ENCODE results near the gene ACBD6. TPM values are rescaled to one million over a fixed set of nuclear protein-coding genes. Genes with fewer than 3 reads are reported as not detected.

Gene ACBD6
- total RNA-seq, 2 donors from 2014 or later, result 41.9 to 50.0 TPM

GRCh38 chr1:180545991-180546390 lies 43.6 kb upstream of the ACBD6 start:
- H3K4me3 ChIP-seq, result no peak overlapping the region
- H3K4me1 ChIP-seq (replicated peaks), result no peaks in the 10 kb centered on the region
- 95% methylated on average over 1 of the region's 1 CpG for WGBS
- TF ChIP-seq POLR2A (IDR thresholded peaks at IDR 0.05) (no peak), CTCF (IDR thresholded peaks at IDR 0.05) (no peak), POLR2AphosphoS5 (IDR thresholded peaks at IDR 0.05) (no peak)
- H3K9me3 ChIP-seq, result no peaks in the 10 kb centered on the region
- intact Hi-C loops (cut with DNase I), result no loop called here
- no peak overlapping the region for H3K27ac ChIP-seq
- H3K27me3 ChIP-seq (replicated peaks; ENCODE audit: insufficient read depth), result no peaks in the 10 kb centered on the region
- DNase-seq (ENCODE audit: low spot score), result no peak
- H3K36me3 ChIP-seq, result no peaks in the 10 kb centered on the region

GRCh38 chr1:180544050-180544449 lies 41.7 kb upstream of the ACBD6 start:
- WGBS, result 71% methylated on average over 4 of the region's 4 CpGs
- H3K36me3 ChIP-seq, result no peaks in the 10 kb centered on the region
- H3K27ac ChIP-seq, result no peak overlapping the region
- TF ChIP-seq POLR2A (IDR thresholded peaks at IDR 0.05), result no peak
- TF ChIP-seq POLR2AphosphoS5 (IDR thresholded peaks at IDR 0.05), result no peak
- no peak for TF ChIP-seq CTCF (IDR thresholded peaks at IDR 0.05)
- no peaks in the 10 kb centered on the region for H3K4me1 ChIP-seq (replicated peaks)
- no peaks in the 10 kb centered on the region for H3K9me3 ChIP-seq
- intact Hi-C loops (cut with DNase I), result no loop called here
- no peak overlapping the region for H3K4me3 ChIP-seq
- no peak for DNase-seq (ENCODE audit: low spot score)
- no peaks in the 10 kb centered on the region for H3K27me3 ChIP-seq (replicated peaks; ENCODE audit: insufficient read depth)

- Histone ChIP-seq H3K27me3 (replicated peaks; ENCODE audit: insufficient read depth) (no peaks in the 10 kb centered on the region), H3K36me3 (no peaks in the 10 kb centered on the region), H3K4me3 (no peak overlapping the region), H3K4me1 (replicated peaks) (no peaks in the 10 kb centered on the region), H3K9me3 (no peaks in the 10 kb centered on the region), H3K27ac (no peak overlapping the region)
- no peak for DNase-seq (ENCODE audit: low spot score)
- 35% methylated on average over 2 of the region's 2 CpGs for WGBS
- intact Hi-C loops (cut with DNase I), result no loop called here
- TF ChIP-seq CTCF (IDR thresholded peaks at IDR 0.05), result no peak
- TF ChIP-seq POLR2A (IDR thresholded peaks at IDR 0.05), result no peak
- TF ChIP-seq POLR2AphosphoS5 (IDR thresholded peaks at IDR 0.05), result no peak
Measured at GRCh38 chr1:180542838-180543145, 40.4 kb upstream of the ACBD6 start.

GRCh38 chr1:180542113-180542837 lies 39.9 kb upstream of the ACBD6 start:
- H3K27ac ChIP-seq, result no peak overlapping the region
- no peak for DNase-seq (ENCODE audit: low spot score)
- no peak overlapping the region for H3K4me3 ChIP-seq
- no peaks in the 10 kb centered on the region for H3K27me3 ChIP-seq (replicated peaks; ENCODE audit: insufficient read depth)
- intact Hi-C loops (cut with DNase I), result no loop called here
- H3K9me3 ChIP-seq, result no peaks in the 10 kb centered on the region
- no peaks in the 10 kb centered on the region for H3K36me3 ChIP-seq
- TF ChIP-seq CTCF (IDR thresholded peaks at IDR 0.05) (no peak), POLR2AphosphoS5 (IDR thresholded peaks at IDR 0.05) (no peak), POLR2A (IDR thresholded peaks at IDR 0.05) (no peak)
- WGBS, result 31% methylated on average over 9 of the region's 9 CpGs
- H3K4me1 ChIP-seq (replicated peaks), result no peaks in the 10 kb centered on the region
